SK-N-MC (cell line): ENCODE results near the gene CCSAP.
"Not testable (repeated sequence)": the region's sequence is repeated elsewhere in the genome, so short reads cannot be mapped to it uniquely, and the experiment has no call there.

Experiments used
- DNase-seq: peaks from one replicate; pipeline ENCODE4 v3.0.0-alpha.2; 2011; ENCODE audit warnings: low read depth, low spot score
- H3K27ac ChIP-seq: fragments of 200-600 bp; sonication (generic); 2 replicates; pipeline ENCODE4 v1.5.1; 2016; ENCODE audit warnings: mixed run types
- H3K36me3 ChIP-seq: fragments of 200-600 bp; sonication (generic); 2 replicates; pipeline ENCODE4 v1.6.1; 2017; ENCODE audit warnings: antibody characterized with exemption, low read length, mixed read lengths; ENCODE audit not compliant: insufficient read depth
- H3K4me3 ChIP-seq: fragments of 200-600 bp; sonication (generic); 2 replicates; pipeline ENCODE4 v1.5.1; 2016
- H3K9ac ChIP-seq: fragments of 200-600 bp; sonication (generic); 2 replicates; pipeline ENCODE4 v1.8.0; 2017; ENCODE audit warnings: mixed run types, mixed read lengths; ENCODE audit not compliant: insufficient read length
- H3K9me3 ChIP-seq: fragments of 200-600 bp; sonication (generic); 2 replicates; pipeline ENCODE4 v1.6.1; 2017; ENCODE audit warnings: low read depth, mild to moderate bottlenecking, antibody characterized with exemption, low read length, moderate library complexity, mixed read lengths
- EZH2 ChIP-seq: fragments of 200-600 bp; sonication (generic); IDR thresholded peaks from one replicate; pipeline ENCODE4 v1.6.1; 2017; ENCODE audit warnings: antibody characterized with exemption
- FOXP2 ChIP-seq: optimal IDR thresholded peaks from 2 replicates; pipeline ENCODE3; 2011; ENCODE audit warnings: mild to moderate bottlenecking, moderate library complexity; ENCODE audit not compliant: insufficient read depth; ENCODE audit errors: extremely low read length, control extremely low read depth
- POLR2AphosphoS5 ChIP-seq: IDR thresholded peaks from 2 replicates; pipeline ENCODE4 v1.6.1; 2012; ENCODE audit warnings: mild to moderate bottlenecking, low read depth, low read length, borderline replicate concordance

Gene CCSAP

DNA sequence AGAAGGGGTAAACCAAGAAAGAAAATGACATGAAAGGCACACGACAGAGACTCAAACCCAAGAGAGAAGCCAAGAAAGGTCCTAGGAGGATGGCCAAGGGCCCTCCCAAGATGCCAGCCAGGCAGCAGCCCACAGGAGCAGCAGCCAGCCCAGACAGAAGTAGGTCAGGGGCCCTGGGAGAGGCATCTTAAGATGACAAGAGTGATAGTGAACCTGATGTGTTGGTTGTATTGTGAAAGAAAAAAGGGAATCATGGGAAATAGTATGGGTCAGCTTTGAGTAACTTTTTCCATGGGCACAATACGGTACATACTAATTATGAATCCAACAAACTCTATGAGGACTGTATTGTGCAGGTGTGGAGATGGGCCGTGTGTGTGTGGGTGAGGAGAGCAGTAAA lies 3.3 kb downstream of the CCSAP start:
- Histone ChIP-seq H3K9me3 (no peaks in the 10 kb centered on the region), H3K36me3 (no peaks in the 10 kb centered on the region), H3K27ac (no peak overlapping the region), H3K9ac (no peak overlapping the region), H3K4me3 (no peak overlapping the region)
- no peak for DNase-seq
- TF ChIP-seq POLR2AphosphoS5 = no peak
- no peak for TF ChIP-seq FOXP2
- no peak for TF ChIP-seq EZH2

GRCh38 chr1:229339086-229339485 lies 3.8 kb downstream of the CCSAP start:
- no peak for DNase-seq
- H3K9ac ChIP-seq = no peak overlapping the region
- H3K9me3 ChIP-seq = no peaks in the 10 kb centered on the region
- H3K4me3 ChIP-seq = no peak overlapping the region
- no peak overlapping the region for H3K27ac ChIP-seq
- H3K36me3 ChIP-seq = no peaks in the 10 kb centered on the region
- TF ChIP-seq EZH2 (no peak), FOXP2 (no peak), POLR2AphosphoS5 (no peak)

GRCh38 chr1:229336345-229336744 lies 6.5 kb downstream of the CCSAP start:
- no peak overlapping the region for H3K27ac ChIP-seq
- no peaks in the 10 kb centered on the region for H3K9me3 ChIP-seq
- H3K9ac ChIP-seq = no peak overlapping the region
- no peak for TF ChIP-seq POLR2AphosphoS5
- no peak for TF ChIP-seq EZH2
- no peak for TF ChIP-seq FOXP2
- H3K36me3 ChIP-seq = no peaks in the 10 kb centered on the region
- DNase-seq = no peak
- no peak overlapping the region for H3K4me3 ChIP-seq

DNA sequence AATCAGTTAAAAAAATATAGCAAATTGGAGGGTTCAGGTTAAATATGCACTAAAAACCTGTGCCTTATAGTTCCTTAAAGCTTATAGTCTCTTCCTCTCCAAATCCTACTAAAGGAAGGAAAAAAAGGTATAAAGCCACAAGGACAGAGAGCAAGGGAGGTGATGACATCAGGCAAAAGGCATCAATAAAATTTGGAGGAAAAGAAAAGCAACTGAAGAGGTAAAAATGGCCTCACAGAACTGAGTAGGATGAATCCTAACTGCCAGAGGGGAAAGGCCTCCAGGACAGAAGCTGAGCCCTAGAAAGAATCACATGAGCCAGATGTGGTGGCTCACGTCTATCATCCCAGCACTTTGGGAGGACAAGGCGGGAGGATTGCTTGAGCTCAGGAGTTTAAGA lies 8.1 kb downstream of the CCSAP start:
- Histone ChIP-seq H3K36me3 (no peaks in the 10 kb centered on the region), H3K9ac (no peak overlapping the region), H3K27ac (no peak overlapping the region), H3K9me3 (no peaks in the 10 kb centered on the region), H3K4me3 (no peak overlapping the region)
- DNase-seq = no peak
- no peak for TF ChIP-seq EZH2
- no peak for TF ChIP-seq FOXP2
- TF ChIP-seq POLR2AphosphoS5 = no peak

- Histone ChIP-seq H3K36me3 (no peaks in the 10 kb centered on the region), H3K9ac (no peak overlapping the region), H3K9me3 (no peaks in the 10 kb centered on the region), H3K27ac (no peak overlapping the region), H3K4me3 (no peak overlapping the region)
- TF ChIP-seq POLR2AphosphoS5 = no peak
- no peak for TF ChIP-seq EZH2
- no peak for TF ChIP-seq FOXP2
- DNase-seq = no peak
Measured at GRCh38 chr1:229334269-229334668, 8.6 kb downstream of the CCSAP start.

DNA sequence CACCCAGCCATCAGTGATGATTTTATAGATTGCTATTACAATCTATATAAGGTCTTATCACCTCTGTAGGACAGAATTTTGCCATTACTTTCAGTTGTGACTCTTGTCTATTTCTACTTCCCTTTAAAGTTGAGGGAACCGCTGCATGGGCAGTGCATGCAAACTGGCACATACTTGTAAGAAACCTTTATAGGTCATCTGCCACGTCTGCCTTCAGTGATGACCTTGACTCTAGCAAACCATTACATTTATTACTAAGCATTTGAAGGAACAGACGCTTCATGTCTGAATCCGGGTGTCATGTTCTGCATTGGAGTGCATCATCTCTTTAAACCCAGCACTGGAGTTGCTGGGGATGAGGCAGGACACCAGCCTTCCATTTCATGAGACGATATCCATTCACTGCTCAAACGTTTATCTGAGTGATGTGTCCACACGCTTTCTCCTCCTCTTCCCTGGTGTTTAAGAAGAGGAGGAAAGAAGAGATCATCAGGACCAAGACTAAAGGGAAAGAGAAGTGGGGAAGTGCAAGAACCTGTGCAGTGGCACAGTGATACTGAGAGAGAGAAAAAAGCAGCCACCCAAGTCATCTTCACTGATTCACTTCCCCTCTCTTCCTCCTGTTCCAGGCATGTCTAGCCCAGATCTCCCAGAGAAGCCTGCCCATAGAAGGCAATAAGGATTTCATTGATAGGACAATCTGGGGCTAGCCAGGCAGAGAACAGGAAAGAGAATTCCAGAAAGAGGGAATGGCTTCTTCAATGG lies 14.1 kb downstream of the CCSAP start:
- Histone ChIP-seq H3K4me3 (no peak overlapping the region), H3K9me3 (no peaks in the 10 kb centered on the region), H3K36me3 (no peaks in the 10 kb centered on the region), H3K27ac (no peak overlapping the region), H3K9ac (no peak overlapping the region)
- DNase-seq = no peak
- no peak for TF ChIP-seq FOXP2

DNA sequence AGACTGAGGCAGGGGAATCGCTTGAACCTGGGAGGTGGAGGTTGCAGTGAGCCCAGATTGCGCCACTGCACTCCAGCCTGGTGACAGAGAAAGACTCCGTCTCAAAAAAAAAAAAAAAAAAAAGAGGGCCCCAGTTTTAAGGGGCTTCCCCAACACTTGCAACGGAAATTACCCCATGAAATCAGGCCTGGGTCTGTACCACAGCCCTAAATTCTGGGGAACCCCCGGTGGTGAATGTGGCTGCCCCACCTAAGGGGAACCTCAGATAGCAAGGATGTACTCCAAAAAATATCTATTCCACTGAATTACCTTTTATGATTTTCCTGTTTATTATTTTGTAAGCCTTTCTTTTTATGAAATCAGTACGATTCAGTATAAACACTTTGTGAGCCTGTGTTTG lies 15.1 kb downstream of the CCSAP start:
- not testable (repeated sequence) for H3K27ac ChIP-seq, H3K9me3 ChIP-seq, H3K4me3 ChIP-seq, H3K36me3 ChIP-seq, DNase-seq, H3K9ac ChIP-seq

DNA sequence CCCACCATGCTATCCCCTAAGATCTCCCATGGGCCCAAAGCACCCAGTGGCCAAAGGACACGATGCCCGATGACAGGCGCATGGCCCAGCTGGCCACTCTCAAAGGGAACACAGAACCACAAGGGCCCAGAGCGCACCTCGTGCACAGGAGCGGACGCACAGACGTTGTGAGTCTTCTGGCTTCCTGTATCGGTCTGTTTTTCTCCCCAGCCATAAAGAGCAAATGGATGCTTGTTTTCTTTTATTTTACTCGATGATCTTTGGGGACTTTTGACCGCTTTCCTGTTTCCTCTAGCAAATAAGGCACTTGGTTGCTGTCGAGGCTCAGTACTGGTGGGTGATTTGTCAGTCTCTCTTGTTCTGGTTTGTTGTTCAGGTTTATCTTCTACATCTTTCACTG lies 16.2 kb downstream of the CCSAP start:
- Histone ChIP-seq H3K4me3 (no peak overlapping the region), H3K36me3 (no peaks in the 10 kb centered on the region), H3K27ac (no peak overlapping the region), H3K9ac (no peak overlapping the region), H3K9me3 (no peaks in the 10 kb centered on the region)
- no peak for TF ChIP-seq FOXP2
- no peak for DNase-seq

DNA sequence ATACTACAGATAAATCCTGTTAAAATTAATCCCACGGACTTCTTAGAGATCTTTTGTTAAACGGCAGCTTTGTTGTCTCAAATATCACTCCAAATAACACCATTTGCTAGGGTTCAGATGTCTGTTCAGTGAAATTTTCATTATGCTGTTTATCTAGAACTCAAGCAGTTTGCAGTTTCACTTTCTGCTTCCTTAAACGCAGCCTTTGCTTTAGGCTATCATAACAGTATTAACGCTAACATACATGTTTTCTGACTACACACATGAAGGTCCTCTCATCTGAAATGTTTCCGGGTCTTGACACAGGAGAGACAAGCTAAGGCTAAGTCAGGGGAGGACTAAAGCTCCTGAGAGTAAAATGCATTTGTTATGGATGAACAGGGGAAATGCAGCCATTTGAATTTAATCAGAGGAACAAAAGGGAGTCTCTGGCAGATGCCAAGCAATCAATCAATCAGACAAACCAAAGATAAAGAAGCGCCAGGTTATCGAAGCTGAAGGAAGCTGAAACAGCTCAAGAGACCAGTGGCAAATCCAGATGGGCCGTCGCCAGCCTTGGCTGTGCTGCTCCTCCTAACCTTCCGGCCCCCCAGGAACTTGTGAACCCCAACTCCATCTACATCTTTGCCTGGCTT lies 16.9 kb downstream of the CCSAP start:
- Histone ChIP-seq H3K9ac (no peak overlapping the region), H3K9me3 (no peaks in the 10 kb centered on the region), H3K27ac (no peak overlapping the region), H3K36me3 (no peaks in the 10 kb centered on the region), H3K4me3 (no peak overlapping the region)
- TF ChIP-seq FOXP2 (no peak), POLR2AphosphoS5 (no peak), EZH2 (no peak)
- DNase-seq = no peak
